Measurements from ENCODE around the gene ZNF358. TPM values are rescaled to one million over a fixed set of nuclear protein-coding genes. Genes with fewer than 3 reads are reported as not detected.

ZNF358 gene
- total and polyA plus RNA-seq, 2 of the 13 experiments (the other 11 are each of a cell fraction or from before 2014, with no cell fraction given): 9.1 to 37.0 TPM

DNA sequence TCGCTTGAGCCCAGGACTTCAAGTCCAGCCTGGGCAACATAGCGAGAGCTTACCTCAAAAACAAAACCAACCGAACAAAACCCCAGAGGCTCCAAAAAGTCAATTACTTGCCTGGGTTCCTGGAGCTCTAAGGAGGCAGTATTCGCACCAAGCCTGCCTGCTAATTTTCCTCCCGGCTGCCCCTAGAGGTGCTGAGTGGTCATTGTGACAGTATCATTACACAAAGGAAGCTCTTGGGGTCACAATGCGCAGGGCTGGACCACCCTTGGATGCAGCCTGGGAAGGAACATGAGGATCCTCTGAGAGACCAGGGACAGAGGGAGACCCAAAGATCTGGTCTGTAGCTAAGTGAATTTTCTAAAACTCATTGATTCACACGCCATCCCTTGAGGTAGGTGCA is 18.6 kb upstream of the ZNF358 start:
- CTCF ChIA-PET (ENCODE audit: low intra/inter-chr PET ratio, low total read pairs): no interaction called here
- intact Hi-C loops (cut with micrococcal nuclease; ENCODE audit: unreplicated experiment) (loop anchor here (10.0 kb wide), 1 partner anchor 102 kb away; no protein-coding TSS in a partner anchor), in situ Hi-C loops (cut with HindIII; ENCODE audit: extremely low pct_ligation_motif_present, low pct_unique_long_range_greater_than_20kb) (no loop called here)
- Histone ChIP-seq H3K4me3 (replicated peaks in 1 of 3; ENCODE audit: insufficient read depth in 1 of 3, low read depth in 2 of 3, low read length in 3 of 3) (no peak overlapping the region), H3K4me1 (ENCODE audit: insufficient read depth, low read length) (peaks cover 30% of the 10 kb centered on the region), H3K79me2 (ENCODE audit: insufficient read depth, low read length) (no peaks in the 10 kb centered on the region), H3K9ac (ENCODE audit: insufficient read depth, low read depth, low read length) (no peak overlapping the region), H2AFZ (ENCODE audit: low read length) (no peak overlapping the region), H3K36me3 (replicated peaks in 1 of 2; ENCODE audit: control insufficient read depth in 1 of 2, insufficient read depth in 2 of 2, low read length in 2 of 2) (no peaks in the 10 kb centered on the region), H3K27me3 (ENCODE audit: control insufficient read depth in 1 of 2, insufficient read depth in 2 of 2, low read length in 2 of 2) (peaks cover 0 to 5% of the 10 kb centered on the region in 2 experiments; a peak in 3 of 5 replicates), H3K27ac (ENCODE audit: extremely low read length, insufficient read depth, low read length) (no peak overlapping the region), H3K4me2 (ENCODE audit: low read depth, low read length) (no peak overlapping the region), H3K9me3 (ENCODE audit: low read length) (no peaks in the 10 kb centered on the region), H4K20me1 (ENCODE audit: insufficient read depth, low read length) (no peaks in the 10 kb centered on the region)
- FAIRE-seq: peak; percentile 54
- TF ChIP-seq NFYB (CRISPR knock-in tag; IDR thresholded peaks at IDR 0.05): no peak
- TF ChIP-seq, protein P1, sequence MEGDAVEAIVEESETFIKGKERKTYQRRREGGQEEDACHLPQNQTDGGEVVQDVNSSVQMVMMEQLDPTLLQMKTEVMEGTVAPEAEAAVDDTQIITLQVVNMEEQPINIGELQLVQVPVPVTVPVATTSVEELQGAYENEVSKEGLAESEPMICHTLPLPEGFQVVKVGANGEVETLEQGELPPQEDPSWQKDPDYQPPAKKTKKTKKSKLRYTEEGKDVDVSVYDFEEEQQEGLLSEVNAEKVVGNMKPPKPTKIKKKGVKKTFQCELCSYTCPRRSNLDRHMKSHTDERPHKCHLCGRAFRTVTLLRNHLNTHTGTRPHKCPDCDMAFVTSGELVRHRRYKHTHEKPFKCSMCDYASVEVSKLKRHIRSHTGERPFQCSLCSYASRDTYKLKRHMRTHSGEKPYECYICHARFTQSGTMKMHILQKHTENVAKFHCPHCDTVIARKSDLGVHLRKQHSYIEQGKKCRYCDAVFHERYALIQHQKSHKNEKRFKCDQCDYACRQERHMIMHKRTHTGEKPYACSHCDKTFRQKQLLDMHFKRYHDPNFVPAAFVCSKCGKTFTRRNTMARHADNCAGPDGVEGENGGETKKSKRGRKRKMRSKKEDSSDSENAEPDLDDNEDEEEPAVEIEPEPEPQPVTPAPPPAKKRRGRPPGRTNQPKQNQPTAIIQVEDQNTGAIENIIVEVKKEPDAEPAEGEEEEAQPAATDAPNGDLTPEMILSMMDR (CRISPR knock-in tag; IDR thresholded peaks at IDR 0.05): peak; percentile 31
- 37% methylated on average over 7 of the region's 7 CpGs for WGBS (ENCODE audit: low lambda C conversion rate)
- no peak for DNase-seq (ENCODE audit: low spot score)
- POLR2A ChIA-PET: interaction anchor here (1.1 kb wide), 3 partner anchors 9 to 132 kb away, joined by 3 read pairs; partner anchors contain the start of genes MCOLN1, PET100 and XAB2
- peak; percentile 44 for ATAC-seq
- BruUV-seq (replicated peaks): no TSS peak

DNA sequence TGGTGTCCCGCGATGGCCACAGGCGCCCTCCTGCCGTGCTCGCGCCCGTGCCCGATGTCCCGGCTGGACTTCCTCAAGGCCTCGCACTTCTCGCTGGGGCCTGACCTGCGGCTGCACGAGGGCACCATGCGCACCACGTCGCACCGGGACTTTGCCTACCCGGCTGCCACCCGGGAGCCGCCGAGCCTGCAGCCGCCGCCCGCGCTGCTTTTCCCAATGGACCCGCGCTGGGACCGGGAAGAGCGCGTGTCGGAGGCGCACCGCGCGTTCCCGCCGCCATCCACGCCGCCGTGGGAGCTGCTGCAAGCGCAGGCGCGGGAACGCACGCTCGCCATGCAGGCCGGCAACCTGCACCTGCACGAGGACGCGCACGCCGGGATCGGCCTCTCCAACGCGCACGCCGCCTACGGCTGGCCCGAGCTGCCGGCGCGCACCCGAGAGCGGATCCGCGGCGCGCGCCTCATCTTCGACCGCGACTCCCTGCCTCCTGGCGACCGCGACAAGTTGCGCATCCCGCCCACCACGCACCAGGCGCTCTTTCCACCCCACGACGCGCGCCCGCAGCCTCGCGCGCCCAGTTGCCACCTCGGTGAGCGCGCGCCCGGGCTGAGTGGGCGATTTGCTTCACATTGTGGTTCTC is 15.0 kb upstream of the ZNF358 start:
- in situ Hi-C loops (cut with HindIII; ENCODE audit: extremely low pct_ligation_motif_present, low pct_unique_long_range_greater_than_20kb) (no loop called here), intact Hi-C loops (cut with micrococcal nuclease; ENCODE audit: unreplicated experiment) (no loop called here)
- no TSS peak for BruUV-seq (replicated peaks)
- ATAC-seq (peak; percentile 68), FAIRE-seq (no peak), DNase-seq (ENCODE audit: low spot score) (peak; percentile 35)
- H3K79me2 ChIP-seq (ENCODE audit: insufficient read depth, low read length): no peaks in the 10 kb centered on the region
- peaks cover 8% of the 10 kb centered on the region for H3K4me1 ChIP-seq (ENCODE audit: insufficient read depth, low read length)
- no CpG with 5 or more reads among the region's 93 CpGs for WGBS (ENCODE audit: low lambda C conversion rate)
- H3K4me3 ChIP-seq (replicated peaks in 1 of 3; ENCODE audit: insufficient read depth in 1 of 3, low read depth in 2 of 3, low read length in 3 of 3): peak overlapping the region in 2 of 3 experiments; percentile 41 to 55; a peak in 3 of 6 replicates
- POLR2A ChIA-PET: no interaction called here
- no peaks in the 10 kb centered on the region for H4K20me1 ChIP-seq (ENCODE audit: insufficient read depth, low read length)
- H3K27me3 ChIP-seq (ENCODE audit: control insufficient read depth in 1 of 2, insufficient read depth in 2 of 2, low read length in 2 of 2): peaks cover 0 to 5% of the 10 kb centered on the region in 2 experiments; a peak in 3 of 5 replicates
- CTCF ChIA-PET (ENCODE audit: low intra/inter-chr PET ratio, low total read pairs): no interaction called here
- no peaks in the 10 kb centered on the region for H3K9me3 ChIP-seq (ENCODE audit: low read length)
- H3K36me3 ChIP-seq (replicated peaks in 1 of 2; ENCODE audit: control insufficient read depth in 1 of 2, insufficient read depth in 2 of 2, low read length in 2 of 2): no peaks in the 10 kb centered on the region
- H3K9ac ChIP-seq (ENCODE audit: insufficient read depth, low read depth, low read length): no peak overlapping the region
- H3K27ac ChIP-seq (ENCODE audit: extremely low read length, insufficient read depth, low read length): no peak overlapping the region
- peak overlapping the region; percentile 57 for H3K4me2 ChIP-seq (ENCODE audit: low read depth, low read length)
- H2AFZ ChIP-seq (ENCODE audit: low read length): no peak overlapping the region
- TF ChIP-seq, protein P2, sequence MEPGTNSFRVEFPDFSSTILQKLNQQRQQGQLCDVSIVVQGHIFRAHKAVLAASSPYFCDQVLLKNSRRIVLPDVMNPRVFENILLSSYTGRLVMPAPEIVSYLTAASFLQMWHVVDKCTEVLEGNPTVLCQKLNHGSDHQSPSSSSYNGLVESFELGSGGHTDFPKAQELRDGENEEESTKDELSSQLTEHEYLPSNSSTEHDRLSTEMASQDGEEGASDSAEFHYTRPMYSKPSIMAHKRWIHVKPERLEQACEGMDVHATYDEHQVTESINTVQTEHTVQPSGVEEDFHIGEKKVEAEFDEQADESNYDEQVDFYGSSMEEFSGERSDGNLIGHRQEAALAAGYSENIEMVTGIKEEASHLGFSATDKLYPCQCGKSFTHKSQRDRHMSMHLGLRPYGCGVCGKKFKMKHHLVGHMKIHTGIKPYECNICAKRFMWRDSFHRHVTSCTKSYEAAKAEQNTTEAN (CRISPR knock-in tag; conservative IDR thresholded peaks at IDR 0.05): 0 out of 2 replicates have a peak, but pooled peaks have one; percentile 31
- TF ChIP-seq ZBTB34 (CRISPR knock-in tag; IDR thresholded peaks at IDR 0.05) (no peak), CENPX (CRISPR knock-in tag; IDR thresholded peaks at IDR 0.05) (no peak), RFXANK (CRISPR knock-in tag; IDR thresholded peaks at IDR 0.05) (no peak), IRF9 (CRISPR knock-in tag; IDR thresholded peaks at IDR 0.05; ENCODE audit: borderline replicate concordance) (peak; percentile 73; the same call in 1 of the 2 replicates), SATB2 (CRISPR knock-in tag; IDR thresholded peaks at IDR 0.05) (0 out of 2 replicates have a peak, but pooled peaks have one; percentile 74), ISL2 (CRISPR knock-in tag; IDR thresholded peaks at IDR 0.05) (no peak)
- TF ChIP-seq, protein P3, sequence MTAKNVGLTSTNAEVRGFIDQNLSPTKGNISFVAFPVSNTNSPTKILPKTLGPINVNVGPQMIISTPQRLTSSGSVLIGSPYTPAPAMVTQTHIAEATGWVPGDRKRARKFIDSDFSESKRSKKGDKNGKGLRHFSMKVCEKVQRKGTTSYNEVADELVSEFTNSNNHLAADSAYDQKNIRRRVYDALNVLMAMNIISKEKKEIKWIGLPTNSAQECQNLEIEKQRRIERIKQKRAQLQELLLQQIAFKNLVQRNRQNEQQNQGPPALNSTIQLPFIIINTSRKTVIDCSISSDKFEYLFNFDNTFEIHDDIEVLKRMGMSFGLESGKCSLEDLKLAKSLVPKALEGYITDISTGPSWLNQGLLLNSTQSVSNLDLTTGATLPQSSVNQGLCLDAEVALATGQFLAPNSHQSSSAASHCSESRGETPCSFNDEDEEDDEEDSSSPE (CRISPR knock-in tag; IDR thresholded peaks at IDR 0.05): peak; percentile 81

Measured in HepG2 (cell line).